D721Med (cell line): Measurements from ENCODE around the gene VSIG10L.

ENCODE experiments used
- DNase-seq: peaks from one replicate; pipeline ENCODE4 v3.0.0; 2011; ENCODE audit warnings: low spot score; ENCODE audit not compliant: insufficient read length
- FAIRE-seq: peaks from 2 replicates; lab custom pipeline; 2011; peaks lifted over from hg19 to GRCh38; lab: Jason Lieb, UNC
- TF ChIP-seq, protein P1 (sequence below): IDR thresholded peaks from 2 replicates; pipeline ENCODE4 v1.5.1; 2012; ENCODE audit warnings: mild to moderate bottlenecking, control low read depth; ENCODE audit not compliant: insufficient read depth; ENCODE audit errors: missing control alignments

VSIG10L gene

DNA sequence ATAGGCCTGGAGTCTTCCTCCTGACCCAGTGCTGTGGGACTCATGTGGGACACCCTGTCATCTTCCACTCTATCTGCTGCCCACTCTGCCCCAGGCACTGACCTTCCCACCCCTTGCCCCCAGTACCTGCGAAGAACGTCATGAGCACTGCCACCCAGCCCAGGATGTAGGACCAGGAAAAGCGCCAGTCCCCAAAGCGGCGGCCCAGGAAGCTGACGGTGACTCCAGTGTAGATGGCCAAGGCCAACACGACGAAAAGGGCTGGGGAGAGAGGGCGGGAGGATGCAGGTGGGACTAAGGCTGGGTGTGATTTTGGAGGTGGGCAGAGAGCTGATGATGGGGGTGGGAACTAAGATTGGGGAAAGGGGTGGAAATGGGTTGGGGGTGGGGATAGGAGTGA is 38.4 kb upstream of the VSIG10L start:
- FAIRE-seq = no peak
- TF ChIP-seq, protein P1, sequence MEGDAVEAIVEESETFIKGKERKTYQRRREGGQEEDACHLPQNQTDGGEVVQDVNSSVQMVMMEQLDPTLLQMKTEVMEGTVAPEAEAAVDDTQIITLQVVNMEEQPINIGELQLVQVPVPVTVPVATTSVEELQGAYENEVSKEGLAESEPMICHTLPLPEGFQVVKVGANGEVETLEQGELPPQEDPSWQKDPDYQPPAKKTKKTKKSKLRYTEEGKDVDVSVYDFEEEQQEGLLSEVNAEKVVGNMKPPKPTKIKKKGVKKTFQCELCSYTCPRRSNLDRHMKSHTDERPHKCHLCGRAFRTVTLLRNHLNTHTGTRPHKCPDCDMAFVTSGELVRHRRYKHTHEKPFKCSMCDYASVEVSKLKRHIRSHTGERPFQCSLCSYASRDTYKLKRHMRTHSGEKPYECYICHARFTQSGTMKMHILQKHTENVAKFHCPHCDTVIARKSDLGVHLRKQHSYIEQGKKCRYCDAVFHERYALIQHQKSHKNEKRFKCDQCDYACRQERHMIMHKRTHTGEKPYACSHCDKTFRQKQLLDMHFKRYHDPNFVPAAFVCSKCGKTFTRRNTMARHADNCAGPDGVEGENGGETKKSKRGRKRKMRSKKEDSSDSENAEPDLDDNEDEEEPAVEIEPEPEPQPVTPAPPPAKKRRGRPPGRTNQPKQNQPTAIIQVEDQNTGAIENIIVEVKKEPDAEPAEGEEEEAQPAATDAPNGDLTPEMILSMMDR = no peak
- DNase-seq = no peak

DNA sequence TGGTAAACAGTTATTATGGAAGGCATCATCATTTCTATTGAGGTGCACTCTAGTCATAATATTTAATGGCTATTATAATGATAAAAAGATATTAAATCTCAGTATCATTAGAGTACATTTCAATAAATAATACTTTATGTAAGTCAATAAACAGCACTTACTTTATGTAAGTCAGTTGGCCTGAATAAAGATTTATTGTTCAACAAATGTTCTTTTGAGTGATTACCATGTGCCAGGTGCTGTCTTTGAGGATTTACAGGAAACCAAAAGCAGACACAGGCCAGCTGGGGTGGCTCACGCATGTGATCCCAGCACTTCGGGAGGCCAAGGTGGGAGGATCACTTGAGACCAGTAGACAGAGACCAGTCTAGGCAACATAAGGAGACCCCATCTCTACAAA is 35.5 kb upstream of the VSIG10L start:
- no peak for DNase-seq

DNA sequence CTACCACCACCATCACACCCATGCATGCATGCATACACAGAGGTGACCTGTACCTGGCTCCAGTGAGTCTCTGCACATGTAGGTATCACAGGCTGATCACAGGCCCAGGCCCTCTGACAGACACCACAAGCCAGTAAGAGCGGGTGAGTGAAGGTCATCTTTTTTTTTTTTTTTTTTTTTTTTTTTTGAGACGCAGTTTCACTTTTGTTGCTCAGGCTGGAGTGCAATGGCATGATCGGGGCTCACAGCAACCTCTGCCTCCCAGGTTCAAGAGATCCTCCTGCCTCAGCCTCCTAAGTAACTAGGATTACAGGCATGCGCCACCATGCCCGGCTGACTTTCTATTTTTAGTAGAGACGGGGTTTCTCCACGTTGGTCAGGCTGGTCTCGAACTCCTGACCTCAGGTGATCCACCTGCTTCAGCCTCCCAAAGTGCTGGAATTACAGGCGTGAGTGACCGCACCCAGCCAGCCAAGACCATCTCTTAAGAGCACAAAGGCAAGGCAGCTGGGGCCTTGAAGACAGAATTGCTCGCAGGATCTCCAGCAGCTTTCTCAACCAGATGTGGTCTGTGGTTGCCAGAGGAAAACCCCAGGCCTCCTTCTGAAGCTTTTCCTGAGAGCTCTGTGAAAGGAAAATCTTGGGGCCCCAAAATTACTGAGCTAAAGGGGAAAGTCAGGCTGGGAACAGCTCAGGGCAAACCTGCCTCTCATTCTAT is 33.7 kb upstream of the VSIG10L start:
- TF ChIP-seq, protein P1 = no peak
- no peak for FAIRE-seq
- no peak for DNase-seq

More for the DNA sequence above, 35.5 kb upstream of the VSIG10L start:
- TF ChIP-seq, protein P1 = no peak
- FAIRE-seq = no peak

DNA sequence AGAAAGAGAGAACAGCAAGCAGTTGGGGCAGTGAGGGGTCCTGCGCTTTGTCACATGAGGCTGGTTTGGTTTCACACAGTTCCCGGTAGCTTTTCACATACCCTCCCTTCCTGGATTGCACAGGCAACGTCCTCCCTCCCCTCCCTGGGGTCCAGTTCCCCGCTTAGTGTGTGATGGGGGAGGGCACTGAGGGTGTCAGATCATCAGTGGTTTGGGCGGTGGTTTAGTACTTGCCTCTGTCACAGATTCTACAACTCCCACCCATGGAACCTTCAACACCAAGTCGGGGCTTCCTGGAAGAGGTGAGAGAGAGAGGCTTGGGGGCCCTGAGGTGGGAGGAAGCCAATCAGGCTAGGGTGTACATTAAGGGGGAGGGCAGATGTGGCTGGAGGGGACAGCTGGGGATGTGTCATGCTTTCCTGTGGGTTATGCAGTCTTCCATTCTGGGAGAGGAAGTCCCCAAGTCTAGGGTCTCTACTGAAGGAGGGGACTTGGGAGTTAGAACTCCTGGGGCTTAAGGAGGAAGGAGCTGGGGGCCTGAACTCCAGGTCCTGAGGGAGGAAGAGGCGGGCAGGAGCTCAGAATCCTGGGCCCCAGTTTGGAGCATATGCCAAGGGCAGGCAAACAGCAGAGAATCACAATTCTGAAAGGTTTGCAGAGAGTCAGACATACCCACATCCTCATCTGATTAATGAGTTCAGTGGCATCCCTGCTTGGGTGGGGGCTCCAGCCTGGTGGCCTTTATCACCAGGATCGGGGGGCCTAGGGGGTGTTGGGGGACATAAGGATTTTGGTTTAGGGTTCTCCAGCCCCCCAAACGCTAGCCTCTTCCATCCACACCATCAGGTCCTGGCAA is 30.9 kb upstream of the VSIG10L start, which contains the start of gene NKG7:
NKG7 (minus strand) TSS at position 6 of the 856 bp plus-strand sequence. CDS start 119 bp downstream, outside the sequence.
- FAIRE-seq = no peak
- DNase-seq = no peak
- TF ChIP-seq, protein P1 = no peak

DNA sequence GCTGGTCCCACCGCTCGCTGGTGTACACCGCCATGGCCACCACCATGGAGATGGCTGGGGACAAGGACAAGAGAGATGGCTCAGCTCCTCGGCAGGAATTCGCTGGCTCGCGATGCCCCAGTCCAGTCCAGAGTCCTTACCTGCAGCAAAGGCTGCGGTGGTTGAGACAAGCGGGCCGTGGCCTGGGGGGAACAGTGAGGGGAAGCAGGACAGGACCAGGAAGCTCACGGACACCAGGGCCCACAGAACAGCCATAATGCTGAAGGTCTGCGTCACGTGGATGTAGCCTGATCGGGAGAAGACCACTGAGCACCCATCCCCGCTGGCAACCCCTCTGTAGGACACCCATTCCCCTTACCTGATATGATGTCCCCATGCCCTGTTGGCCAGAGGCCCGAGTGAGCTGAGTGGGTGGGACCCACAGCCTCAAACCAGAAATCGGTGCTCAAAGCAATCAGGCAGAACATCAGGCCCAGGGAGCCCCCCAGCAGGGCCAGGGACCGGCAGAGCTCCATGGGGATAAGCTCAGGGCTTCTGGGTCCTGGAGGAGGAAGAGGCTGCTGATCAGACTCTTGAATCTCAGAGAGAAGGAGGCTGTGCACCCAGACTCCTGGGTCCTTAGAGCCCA is 30.2 kb upstream of the VSIG10L start:
- FAIRE-seq (no peak), DNase-seq (no peak)
- TF ChIP-seq, protein P1 = no peak

DNA sequence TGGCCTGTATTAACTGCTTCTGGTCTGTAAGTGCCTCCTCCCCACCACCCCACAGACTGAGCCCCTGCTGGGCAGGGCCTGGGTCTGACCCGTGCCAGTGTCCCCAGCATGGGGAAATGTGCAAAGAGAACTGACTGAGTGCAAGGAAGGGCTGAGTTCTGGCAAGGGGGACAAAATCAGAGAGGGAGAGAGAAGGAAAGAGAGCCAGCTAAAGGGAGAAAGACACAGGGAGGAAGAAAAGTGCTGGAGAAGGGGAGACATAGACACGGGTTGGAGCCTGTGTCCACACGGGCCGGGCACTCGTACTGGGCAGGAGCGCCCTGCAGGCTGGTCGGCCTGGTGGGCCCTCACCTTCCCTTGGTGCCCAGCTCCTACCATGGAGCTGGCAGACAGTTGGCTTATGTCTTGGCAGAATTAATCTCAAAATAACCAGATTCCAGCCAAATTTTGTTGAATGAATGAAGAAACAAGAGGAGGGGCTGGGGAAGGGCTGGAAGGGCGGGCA is 29.3 kb upstream of the VSIG10L start:
- DNase-seq (no peak), FAIRE-seq (no peak)
- TF ChIP-seq, protein P1 = no peak
